Astrocyte (in vitro differentiated cells and primary cell): Measurements from ENCODE around the gene CLDN4.

Experiments used
- EZH2 ChIP-seq: IDR thresholded peaks from 2 replicates; pipeline ENCODE4 v1.6.1; 2012; ENCODE audit warnings: mild to moderate bottlenecking, low read length, inconsistent platforms; ENCODE audit not compliant: insufficient read depth
- TF ChIP-seq, protein P1 (sequence below): IDR thresholded peaks from 2 replicates; pipeline ENCODE4 v1.5.1; 2011; ENCODE audit warnings: low read depth, mild to moderate bottlenecking, inconsistent platforms, low read length, moderate library complexity; ENCODE audit not compliant: insufficient read depth

DNA sequence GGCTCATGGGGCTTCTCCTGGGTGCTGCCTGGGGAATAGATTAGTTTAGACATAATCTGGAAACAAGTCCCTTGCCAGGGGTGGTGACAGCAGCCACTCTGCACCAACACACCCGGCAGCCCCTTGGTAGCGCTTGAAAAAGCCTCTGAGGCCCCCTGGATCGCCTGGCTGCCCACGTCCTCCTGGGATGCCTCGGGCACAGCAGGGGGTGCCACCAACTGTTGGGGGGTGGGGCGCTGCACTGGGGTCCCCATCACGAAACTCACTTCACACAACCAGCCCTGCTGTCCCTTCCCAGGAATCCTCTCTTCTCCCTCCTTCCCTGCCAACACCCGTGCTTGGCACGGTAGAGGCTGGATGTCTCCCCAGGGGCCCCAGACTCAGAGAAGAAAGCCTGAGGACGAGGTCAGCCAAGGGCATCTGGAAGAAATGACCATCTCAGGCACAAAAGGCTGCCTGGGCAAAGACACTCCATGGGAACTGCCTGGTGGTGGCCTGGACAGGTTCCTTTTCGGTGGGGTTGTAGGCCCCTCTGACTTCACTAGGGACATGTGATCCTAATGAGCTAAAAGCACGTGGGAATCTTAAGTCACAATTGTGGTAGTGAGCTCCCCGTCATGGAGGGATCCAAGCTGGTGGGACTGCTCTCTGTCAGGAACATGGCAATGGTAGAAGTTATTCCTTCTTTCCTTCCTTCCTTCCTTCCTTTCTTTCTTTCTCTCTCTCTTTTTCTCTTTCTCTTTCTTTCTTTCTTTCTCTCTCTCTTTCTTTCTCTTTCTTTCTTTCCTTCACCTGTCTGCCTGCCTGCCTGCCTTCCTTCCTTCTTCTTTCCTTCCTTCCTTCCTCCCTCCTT is 41.5 kb downstream of the CLDN4 start:
- TF ChIP-seq, protein P1, sequence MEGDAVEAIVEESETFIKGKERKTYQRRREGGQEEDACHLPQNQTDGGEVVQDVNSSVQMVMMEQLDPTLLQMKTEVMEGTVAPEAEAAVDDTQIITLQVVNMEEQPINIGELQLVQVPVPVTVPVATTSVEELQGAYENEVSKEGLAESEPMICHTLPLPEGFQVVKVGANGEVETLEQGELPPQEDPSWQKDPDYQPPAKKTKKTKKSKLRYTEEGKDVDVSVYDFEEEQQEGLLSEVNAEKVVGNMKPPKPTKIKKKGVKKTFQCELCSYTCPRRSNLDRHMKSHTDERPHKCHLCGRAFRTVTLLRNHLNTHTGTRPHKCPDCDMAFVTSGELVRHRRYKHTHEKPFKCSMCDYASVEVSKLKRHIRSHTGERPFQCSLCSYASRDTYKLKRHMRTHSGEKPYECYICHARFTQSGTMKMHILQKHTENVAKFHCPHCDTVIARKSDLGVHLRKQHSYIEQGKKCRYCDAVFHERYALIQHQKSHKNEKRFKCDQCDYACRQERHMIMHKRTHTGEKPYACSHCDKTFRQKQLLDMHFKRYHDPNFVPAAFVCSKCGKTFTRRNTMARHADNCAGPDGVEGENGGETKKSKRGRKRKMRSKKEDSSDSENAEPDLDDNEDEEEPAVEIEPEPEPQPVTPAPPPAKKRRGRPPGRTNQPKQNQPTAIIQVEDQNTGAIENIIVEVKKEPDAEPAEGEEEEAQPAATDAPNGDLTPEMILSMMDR: no peak
- TF ChIP-seq EZH2: no peak
